SIG-M5 (cell line): ENCODE results near the gene RASAL1.

Experiments used
- DNase-seq: peaks from one replicate; lab custom pipeline; 2025; lab: John Stamatoyannopoulos, UW

RASAL1 gene

GRCh38 chr12:113115455-113116126 is 20.0 kb downstream of the RASAL1 start:
- no peak for DNase-seq

GRCh38 chr12:113114447-113115178 is 20.9 kb downstream of the RASAL1 start:
- DNase-seq: no peak

GRCh38 chr12:113113397-113113796 is 22.2 kb downstream of the RASAL1 start:
- no peak for DNase-seq

- no peak for DNase-seq
Measured at GRCh38 chr12:113112043-113112899, 23.3 kb downstream of the RASAL1 start.

GRCh38 chr12:113111247-113111646 is 24.3 kb downstream of the RASAL1 start:
- no peak for DNase-seq

GRCh38 chr12:113109872-113110599 is 25.5 kb downstream of the RASAL1 start:
- DNase-seq: no peak

- DNase-seq: no peak
Measured at GRCh38 chr12:113109360-113109759, 26.2 kb downstream of the RASAL1 start.

- DNase-seq: no peak
Measured at GRCh38 chr12:113108308-113108707, 27.3 kb downstream of the RASAL1 start.

- no peak for DNase-seq
Measured at GRCh38 chr12:113106361-113106760, 29.2 kb downstream of the RASAL1 start.

- no peak for DNase-seq
Measured at GRCh38 chr12:113105606-113106271, 29.8 kb downstream of the RASAL1 start.

- DNase-seq: no peak
Measured at GRCh38 chr12:113104953-113105510, 30.5 kb downstream of the RASAL1 start.

- DNase-seq: no peak
Measured at GRCh38 chr12:113103756-113104450, 31.7 kb downstream of the RASAL1 start.

- DNase-seq: no peak
Measured at GRCh38 chr12:113102811-113103210, 32.8 kb downstream of the RASAL1 start.

GRCh38 chr12:113101751-113102150 is 33.8 kb downstream of the RASAL1 start:
- DNase-seq: no peak

GRCh38 chr12:113099764-113100163 is 35.8 kb downstream of the RASAL1 start:
- DNase-seq: no peak

- DNase-seq: no peak
Measured at GRCh38 chr12:113099364-113099763, 36.2 kb downstream of the RASAL1 start.

- DNase-seq: no peak
Measured at GRCh38 chr12:113098441-113099028, 37.0 kb downstream of the RASAL1 start.

- no peak for DNase-seq
Measured at GRCh38 chr12:113097716-113098440, 37.7 kb downstream of the RASAL1 start.

GRCh38 chr12:113096675-113097461 is 38.7 kb downstream of the RASAL1 start:
- DNase-seq: no peak
